Hippocampal formation (tissue), 2 donors: ENCODE data around the gene SLC35B1.
A peak's percentile ranks its signal among the peaks of the same experiment; 100 is the strongest.
"Not testable (repeated sequence)": the region's sequence is repeated elsewhere in the genome, so short reads cannot be mapped to it uniquely, and the experiment has no call there.

ENCODE experiments used
- DNase-seq, 2 donors: peaks; one replicate each; lab custom pipeline; 2025; lab: John Stamatoyannopoulos, UW

The SLC35B1 gene

DNA sequence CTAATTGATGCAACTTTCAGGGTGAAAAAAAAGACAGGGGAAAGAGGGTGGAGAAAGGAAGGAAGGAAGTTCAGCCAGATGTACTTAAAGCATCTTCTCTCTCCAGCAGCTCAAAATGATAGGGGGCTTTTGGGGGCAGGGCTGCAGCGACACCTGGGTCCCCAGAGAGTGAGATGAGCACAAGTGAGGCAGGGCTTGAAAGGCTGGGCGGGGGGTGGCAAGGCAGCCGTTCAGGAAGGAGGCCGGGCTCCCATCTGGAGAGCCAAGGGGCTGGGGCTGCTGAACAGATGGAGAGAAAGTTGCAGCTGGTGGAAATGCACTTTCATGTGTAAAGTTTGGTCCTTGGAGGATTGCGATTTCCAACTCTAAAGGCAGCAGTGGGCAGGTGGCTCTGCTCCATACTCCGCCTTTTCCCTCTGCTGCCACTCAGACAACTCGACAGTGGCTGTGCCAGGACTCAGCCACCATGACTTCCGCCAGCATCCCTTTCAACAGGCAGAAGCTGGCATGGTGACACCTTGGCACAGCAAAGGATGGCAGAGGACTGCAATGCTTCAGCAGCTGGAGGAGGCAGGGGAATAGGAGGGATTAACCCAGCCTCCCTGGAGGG is 7.7 kb downstream of the SLC35B1 start:
- DNase-seq = peak in 1 of 2 donors; percentile 18

DNA sequence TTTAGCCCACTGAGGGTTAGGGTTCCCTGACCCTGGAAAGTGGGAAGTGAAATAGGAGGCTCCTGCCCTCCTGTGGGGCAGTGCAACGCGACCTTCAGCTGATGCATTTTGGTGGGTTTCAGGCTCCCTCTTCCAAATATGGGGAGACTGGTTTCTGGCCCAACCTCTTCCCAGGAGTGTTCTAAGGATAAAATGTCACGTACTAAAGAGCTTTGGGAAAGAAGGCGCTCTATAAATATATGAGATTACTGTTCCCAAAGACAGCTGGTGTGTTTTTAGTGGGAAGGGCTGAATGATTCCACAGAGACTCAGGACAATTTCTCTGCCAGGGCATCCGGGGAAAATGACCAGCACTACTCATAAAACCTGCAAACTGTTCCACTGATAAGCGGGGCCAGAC is 9.8 kb downstream of the SLC35B1 start:
- no peak for DNase-seq

DNA sequence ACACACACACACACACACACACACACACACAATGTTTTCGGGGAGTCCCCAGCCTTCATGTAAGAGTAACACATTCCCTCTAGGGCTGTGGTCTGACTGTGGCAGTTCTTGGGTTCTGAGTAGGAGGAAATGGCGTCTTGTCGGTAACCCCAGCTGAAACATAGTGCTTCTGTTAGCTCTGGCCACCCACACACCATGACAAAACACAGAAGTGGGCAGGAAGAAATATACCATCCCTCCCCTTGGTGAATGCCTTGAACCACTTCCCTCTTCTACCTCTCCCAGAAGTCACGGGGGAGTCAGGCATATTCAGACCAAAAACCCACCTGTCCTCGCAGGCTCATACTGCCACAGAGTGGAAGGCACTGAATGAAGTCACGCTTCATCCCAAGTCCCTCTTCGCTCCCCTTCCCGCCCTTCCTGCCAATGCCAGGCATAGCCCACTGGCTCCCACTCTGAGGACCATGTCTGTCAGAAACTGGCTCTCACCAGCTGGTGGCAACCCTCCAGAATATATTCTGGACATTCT is 11.5 kb downstream of the SLC35B1 start:
- no peak for DNase-seq

GRCh38 chr17:49695698-49696232 is 12.0 kb downstream of the SLC35B1 start:
- DNase-seq = no peak

GRCh38 chr17:49694847-49695697 is 12.7 kb downstream of the SLC35B1 start:
- peak in 1 of 2 donors; percentile 47 for DNase-seq

DNA sequence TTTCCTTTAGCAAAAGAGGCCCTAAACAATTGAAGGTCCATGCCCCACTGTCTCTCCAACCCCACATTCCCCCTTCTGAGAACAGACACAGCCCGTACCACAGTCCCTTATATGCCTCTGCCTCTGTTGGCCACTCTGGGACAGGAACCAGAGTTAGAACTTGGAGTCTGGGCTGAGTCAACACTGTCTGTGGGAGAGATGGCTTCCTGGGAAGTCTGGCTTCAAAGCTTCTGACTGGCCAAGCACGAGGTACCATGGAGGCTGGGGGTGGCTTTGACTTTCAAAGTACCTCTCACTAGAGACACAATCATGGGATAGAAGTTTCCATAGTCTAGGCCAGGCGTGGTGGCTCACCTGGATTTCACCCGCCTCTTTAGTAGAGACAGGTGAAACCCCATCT is 15.0 kb downstream of the SLC35B1 start:
- no peak for DNase-seq

- DNase-seq = no peak
These were observed 16.0 kb downstream of the SLC35B1 start for GRCh38 chr17:49691677-49692191.

GRCh38 chr17:49691086-49691676 is 16.6 kb downstream of the SLC35B1 start:
- no peak for DNase-seq

DNA sequence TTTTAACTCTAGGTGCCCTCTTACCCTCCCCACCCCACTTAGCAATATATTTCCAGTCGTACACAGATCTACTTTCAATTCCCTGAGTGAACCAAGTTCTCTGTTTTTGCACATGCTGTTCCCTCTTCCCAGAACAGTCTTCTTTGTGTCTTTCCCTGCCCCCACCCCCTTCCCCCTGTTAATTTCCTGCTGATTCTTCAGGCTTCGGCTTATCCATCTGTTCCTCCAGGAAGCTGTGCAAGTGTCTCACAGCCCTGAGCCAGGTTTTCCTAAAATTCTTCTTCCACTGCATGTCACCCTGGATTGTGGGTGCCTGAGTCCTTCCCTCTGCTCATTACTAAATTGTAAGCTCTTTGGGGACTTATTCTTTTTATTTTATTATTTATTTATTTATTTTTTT is 17.5 kb downstream of the SLC35B1 start:
- no peak for DNase-seq

DNA sequence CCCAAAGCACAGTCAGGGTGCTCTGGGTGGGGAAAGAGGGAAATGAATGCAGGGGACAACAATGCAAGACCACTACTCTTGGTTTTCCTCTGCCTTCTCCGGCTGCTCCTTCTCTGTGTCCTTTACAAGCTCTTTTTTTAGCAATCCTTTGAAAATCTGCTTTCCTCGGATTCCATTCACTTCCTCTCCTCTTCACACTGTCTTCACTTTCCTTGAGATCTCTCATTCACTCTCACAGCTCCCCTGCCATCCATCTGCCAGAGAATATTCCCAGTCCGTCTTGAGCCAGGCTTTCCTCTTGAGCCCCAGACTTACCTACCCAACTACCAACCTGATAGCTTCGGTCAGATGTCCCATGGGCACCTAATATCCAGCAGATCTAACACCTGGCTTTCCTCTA is 18.9 kb downstream of the SLC35B1 start:
- no peak for DNase-seq

DNA sequence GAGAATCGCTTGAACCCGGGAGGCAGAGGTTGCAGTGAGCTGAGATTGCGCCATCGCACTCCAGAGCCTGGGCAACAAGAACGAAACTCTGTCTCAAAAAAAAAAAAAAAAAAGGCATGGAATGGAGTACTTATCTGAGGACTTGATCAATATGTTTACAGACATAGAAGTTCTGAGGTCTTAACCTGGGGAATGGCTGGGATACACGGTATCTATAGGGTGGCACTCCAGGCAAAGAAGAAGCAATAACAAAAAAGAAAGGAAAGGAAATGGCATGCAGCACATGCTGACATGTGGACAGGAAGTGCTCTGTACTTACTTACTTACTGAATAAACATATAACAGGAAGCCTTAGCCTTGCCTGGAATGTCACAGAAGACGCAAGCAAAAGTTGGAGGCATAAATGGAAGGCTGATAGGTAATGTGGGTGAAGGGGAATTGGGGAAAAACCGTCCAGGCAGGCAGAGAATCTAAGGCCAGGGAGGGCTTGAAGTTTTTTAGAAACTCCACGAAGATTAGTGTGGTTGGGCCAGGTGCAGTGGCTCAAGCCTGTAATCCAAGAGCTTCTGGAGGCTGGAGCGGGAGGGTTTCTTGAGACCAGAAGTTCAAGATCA is 19.8 kb downstream of the SLC35B1 start:
- no peak for DNase-seq

GRCh38 chr17:49681106-49681979 is 26.4 kb downstream of the SLC35B1 start:
- no peak for DNase-seq

GRCh38 chr17:49680314-49680713 is 27.4 kb downstream of the SLC35B1 start:
- DNase-seq = no peak

- peak; percentile 98 for DNase-seq
These were observed 29.6 kb downstream of the SLC35B1 start, which contains the start of gene SPOP for GRCh38 chr17:49677933-49678847. Gene SPOP (minus strand): TSS chr17:49678097. CDS start chr17:49622810, 55,287 bp downstream.

GRCh38 chr17:49677134-49677932 is 30.4 kb downstream of the SLC35B1 start:
- peak; percentile 84 to 86 for DNase-seq

GRCh38 chr17:49676276-49676868 is 31.4 kb downstream of the SLC35B1 start:
- peak in 1 of 2 donors; percentile 35 for DNase-seq

GRCh38 chr17:49674507-49674906 is 33.3 kb downstream of the SLC35B1 start:
- no peak for DNase-seq

- DNase-seq = not testable (repeated sequence)
These were observed 34.1 kb downstream of the SLC35B1 start for GRCh38 chr17:49673679-49674078.
